ENCODE measurements around the gene PKD1L1.

GRCh38 chr7:47826754-47827153 is 121.5 kb downstream of the PKD1L1 start:
- TF ChIP-seq CTCF (conservative IDR thresholded peaks at IDR 0.05; ENCODE audit: low read depth, low read length): no peak
- no peak for TF ChIP-seq EZH2 (IDR thresholded peaks at IDR 0.05; ENCODE audit: borderline replicate concordance, low read depth, low read length, poor library complexity, severe bottlenecking)
